Dedifferentiated amniotic fluid mesenchymal stem cell (primary cell): ENCODE measurements around the gene ZNF280C.
A peak's percentile ranks its signal among the peaks of the same experiment; 100 is the strongest.
"Not testable (repeated sequence)": the region's sequence is repeated elsewhere in the genome, so short reads cannot be mapped to it uniquely, and the experiment has no call there.

Experiments used
- DNase-seq: peaks from one replicate; pipeline ENCODE4 v3.0.0-alpha.2; 2016; ENCODE audit errors: extremely low spot score

Gene ZNF280C

DNA sequence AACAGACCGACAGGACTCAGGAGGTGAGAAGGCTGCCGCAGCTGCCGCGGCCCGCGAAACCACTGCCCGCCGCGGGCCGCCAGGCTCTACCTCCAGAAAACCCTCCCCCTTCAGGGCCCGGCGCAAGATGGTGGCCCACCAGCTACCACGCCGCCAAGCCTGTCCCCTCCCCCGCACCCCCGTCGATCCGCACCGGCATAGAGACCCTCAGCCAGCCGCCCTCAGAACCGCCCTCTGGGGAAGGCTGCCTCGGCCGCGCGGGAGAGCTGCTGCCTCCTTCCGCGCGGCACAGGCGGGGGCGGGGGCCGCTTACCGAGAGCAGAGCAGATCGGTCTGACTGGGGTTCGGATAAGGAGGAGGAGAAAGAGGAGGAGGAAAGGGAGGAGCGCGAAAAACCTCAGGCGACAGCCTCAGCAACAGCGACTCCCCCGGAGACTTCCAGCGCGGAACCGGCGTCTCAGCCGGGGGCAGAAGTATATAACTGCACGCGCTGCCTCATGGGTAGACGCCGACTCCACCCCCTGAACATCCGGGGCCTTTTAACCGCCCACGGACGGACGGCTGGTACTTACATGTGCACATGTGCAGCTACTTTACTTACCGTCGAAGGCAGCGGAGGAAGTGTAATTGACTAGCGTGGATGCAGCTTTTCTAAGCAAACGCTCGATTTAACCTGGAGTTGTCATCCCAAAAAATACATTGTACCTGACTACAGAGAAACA, at the start of gene ZNF280C:
Gene ZNF280C (minus strand): TSS at position 451 of the 722 bp plus-strand sequence. CDS start 8,450 bp downstream, outside the sequence.
- DNase-seq, result peak; percentile 80

DNA sequence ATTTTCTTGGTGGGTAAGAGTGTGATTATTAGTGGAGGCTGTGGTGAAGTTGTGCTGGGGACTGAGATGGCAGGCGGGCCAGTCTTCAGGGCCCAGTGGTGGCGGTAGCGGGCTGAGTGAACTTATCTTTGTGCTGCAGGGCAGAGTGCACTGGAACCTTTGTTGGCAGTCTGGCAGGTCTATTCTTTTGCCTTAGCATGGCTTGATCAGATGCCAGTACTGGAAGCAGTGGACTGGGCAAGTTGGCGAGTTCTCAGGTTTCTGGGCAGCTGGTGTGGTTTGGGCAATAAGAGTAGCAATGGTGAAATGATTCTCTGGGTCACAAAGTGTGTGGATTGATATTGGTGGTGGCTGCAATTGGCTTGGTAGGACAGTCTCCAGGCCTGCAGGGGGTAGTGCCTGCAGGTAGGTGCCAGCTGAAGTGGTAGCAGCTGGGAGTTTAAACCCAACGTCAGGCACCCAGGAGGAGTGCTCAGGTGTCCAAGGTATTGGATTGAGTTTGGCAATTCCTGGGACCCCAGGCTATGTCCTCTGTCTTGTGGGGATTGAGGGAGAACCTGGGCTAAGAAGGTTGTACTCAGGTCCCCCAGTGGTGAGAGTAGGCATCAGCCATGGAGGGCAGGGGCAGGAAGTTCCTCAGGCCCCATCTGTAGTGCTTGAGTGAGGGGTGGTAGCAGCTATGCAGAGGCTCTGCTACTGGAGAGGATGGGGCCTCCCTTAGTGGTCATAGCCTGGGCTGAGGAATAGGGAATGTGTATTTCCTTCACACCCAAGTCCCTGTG, 36.1 kb upstream of the ZNF280C start:
- DNase-seq, result no peak

- DNase-seq, result no peak
Observed at GRCh38 chrX:130301977-130302376, 33.3 kb upstream of the ZNF280C start.

DNA sequence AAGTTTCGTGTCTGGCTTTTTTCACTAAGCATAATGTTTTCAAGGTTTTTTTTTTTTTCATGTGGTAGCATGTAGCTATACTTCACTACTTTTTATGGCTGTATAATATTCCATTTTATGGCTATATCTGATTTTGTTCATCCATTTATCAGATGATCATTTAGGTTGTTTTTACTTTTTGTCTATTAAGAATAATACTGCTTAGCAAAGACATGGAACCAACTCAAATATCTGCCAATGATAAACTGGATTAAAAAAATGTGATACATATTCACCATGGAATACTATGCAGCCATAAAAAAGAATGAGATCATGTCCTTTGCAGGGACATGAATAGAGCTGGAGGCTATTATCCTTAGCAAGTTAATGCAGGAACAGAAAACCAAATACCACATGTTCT, 32.7 kb upstream of the ZNF280C start:
- no peak for DNase-seq

GRCh38 chrX:130300010-130300282, 31.2 kb upstream of the ZNF280C start:
- DNase-seq, result no peak

DNA sequence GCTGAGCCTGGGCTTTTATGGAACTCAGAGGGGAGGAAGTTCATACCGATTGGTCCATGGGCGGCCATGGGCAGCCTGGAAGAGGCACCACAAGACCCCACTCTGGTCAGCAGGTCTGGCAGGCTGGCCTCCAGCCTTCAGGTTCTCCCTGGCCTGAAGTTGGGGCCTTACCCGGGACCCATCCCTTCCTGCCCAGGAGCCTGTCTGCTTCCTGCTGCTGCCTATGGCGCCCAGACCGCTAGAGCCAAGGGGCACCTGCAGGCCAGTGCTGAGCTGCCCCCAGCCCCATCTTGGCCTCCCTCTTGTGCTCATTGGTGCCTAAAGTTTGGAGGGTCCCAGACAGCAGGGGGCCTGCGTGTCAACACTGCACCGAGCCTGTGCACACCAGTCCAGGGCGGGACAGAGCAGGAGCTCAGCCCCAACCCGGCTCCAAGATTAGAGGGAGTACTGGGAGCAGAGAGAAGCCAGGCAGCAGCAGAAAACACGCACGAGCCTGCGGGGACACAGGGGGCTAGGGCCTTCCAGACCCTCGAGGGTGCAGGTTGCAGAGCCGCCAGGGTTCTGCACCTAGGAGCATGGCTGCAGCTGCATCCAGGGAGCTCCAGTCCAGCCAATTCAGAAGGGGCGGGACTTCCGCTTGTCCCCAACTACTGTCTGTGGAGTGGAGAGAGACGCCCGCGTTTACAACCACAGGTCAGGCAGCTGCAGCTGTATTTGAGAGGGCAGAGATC, 30.7 kb upstream of the ZNF280C start:
- no peak for DNase-seq

- DNase-seq, result no peak
Observed at GRCh38 chrX:130296743-130297142, 28.0 kb upstream of the ZNF280C start.

DNA sequence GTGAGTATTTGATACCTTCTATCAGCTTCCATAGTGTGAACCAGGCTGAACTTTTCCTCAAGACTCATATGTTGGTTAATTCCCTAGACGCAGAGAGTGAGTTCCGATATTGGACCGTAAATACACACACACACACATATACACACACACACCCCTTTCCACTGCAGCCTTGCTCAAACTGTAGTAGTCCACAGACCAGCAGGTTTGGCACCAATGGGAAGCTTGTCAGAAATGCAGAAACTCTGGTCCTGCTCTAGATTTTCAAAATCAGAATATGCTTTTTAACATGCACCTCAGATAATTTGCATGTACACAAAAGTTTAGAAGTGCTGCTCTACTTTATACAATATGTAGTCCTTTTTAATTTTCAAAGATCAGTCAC, 27.6 kb upstream of the ZNF280C start:
- DNase-seq, result no peak

DNA sequence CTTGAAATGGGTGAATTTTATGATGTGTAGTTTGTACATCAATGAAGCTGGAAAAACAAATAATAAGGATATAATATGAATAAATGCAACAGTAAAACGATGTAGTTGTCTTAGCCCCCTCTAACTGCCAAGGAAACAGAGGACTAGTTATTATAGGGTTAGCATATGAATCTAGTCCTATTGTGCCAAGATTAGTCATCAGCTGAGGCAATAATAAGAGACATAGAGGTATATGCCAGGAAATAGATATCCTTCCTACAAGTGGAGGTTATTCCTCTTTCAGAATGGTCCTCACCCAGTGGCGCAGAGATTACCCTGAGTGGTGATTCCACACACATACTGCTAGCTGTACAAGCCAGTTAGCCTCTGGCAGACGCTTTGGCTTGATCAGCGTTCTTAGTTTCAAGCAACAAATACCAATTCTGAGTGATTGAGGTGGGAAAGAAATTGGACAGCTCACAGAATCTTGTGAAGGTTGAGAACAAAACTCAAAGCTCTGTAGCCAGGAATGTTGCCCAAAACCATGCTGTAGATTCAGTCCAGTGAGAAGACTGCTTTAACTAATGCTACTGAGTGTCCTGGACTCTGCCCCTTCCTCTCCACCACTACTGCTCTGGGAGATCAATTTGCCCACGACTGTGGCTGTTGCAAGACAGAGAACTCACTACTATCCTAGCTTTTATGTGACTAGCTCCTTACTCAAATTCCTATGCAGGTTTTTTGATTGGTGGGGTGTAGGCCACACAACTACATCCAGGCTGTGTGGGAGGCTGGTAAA, 27.0 kb upstream of the ZNF280C start:
- DNase-seq, result no peak

DNA sequence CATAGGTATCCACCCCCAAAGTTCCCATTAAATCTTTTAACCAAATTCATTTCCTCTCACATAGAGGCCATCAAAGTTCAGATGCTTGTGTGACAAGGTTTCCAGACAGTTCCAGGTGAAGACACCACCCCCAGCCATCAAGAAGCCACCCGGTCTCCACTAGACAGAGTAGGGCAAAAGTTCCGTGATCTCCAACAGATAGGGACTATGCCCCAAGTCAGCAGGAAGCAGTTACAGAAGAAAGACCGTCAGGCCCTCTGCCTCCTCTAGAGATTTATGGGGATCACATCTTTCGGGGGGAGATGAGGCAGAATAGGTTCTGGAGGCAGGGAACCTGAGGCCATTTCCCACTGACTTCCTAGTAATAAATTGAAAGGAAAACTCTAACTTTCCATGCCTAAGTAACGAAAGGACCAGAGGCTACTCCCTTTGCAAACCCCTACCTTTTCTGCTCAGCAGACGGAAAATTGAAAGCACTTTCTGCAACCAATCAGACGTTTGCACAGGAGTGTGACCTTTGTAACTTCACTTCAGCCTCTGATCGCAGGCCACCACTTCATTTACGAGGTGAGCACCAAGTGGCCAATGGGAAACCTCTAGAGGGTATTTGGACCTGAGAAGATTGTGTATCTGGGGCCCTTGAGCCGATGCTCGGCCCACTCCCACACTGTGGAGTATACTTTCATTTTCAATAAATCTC, 18.5 kb upstream of the ZNF280C start:
- DNase-seq, result no peak

DNA sequence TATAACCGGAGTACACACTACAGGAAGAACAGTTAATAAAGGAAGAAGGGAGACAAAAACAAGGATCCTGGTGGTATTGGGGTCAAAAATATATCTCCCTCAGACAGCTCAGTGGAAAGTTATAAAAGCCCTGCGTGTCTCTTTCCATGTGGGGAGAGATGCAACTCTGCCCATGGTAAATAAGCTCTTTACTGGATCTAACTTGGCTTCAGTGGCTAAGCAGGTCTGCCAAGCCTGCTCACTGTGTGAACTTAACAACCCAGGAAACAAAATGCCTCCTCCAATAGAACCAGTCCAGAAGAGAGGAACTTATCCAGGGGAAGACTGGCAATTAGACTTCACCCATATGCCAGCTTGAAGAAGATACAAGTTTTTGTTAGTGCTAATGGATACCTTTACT, 17.0 kb upstream of the ZNF280C start:
- no peak for DNase-seq

DNA sequence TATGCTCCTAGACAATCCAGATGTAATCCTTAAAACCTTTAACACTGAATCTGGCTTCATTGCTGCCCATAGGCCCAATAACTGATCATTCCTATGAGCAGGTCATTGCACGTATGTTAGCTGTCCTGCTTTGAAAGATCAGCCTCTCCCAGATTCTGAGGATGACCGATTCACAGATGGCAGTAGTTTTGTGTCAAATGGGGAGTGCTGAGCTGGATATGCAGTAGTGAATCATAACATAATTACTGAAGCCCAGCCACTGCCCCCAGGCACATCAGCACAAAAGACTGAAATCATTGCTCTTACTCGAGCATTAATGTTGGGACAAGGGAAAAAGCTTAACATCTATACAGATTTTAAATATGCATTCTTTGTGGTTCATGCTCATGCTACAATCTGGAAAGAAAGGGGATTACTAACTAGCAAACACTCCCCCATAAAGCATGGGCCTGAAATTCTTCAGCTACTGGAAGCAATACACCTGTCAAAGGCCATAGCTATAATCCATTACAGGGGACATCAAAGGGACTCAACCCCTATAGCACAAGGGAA, 16.4 kb upstream of the ZNF280C start:
- no peak for DNase-seq

DNA sequence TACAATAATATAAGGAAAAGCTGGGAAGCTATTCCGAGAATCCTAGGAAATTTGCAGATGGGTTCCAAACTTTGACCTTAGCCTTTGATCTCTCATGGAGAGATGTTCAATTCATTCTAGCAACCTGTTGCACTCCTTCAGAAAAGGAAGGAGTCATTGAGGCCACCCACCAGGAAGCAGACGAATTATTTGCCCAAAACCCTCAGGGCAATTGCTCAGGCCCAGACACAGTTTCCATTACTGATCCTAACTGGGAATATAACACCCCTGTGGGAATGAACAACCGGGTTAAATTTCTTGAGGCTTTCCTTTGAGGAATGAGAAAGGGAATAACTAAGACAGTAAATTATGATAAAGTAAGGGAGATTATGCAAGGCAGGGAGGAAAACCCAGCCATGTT, 13.5 kb upstream of the ZNF280C start:
- no peak for DNase-seq

DNA sequence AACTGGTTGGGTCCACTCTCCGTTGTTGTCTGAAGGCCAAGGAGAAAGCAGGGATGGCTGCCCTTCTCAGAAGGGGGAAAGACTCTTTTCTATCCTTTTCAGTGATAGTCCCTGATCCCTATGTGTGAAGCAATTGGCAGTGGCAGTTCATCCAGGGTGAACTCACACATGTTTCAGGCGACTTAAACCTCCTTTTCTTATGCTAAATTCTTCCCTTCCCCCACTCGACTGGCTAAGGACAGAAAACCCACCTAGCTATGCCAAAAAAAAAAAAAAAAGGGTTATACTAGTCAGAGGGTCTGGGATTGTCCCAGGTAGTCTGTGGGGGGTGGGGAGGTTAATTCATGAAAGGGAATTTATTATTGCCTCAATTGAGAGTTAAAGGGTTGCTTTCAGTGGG, 12.2 kb upstream of the ZNF280C start:
- DNase-seq, result no peak

DNA sequence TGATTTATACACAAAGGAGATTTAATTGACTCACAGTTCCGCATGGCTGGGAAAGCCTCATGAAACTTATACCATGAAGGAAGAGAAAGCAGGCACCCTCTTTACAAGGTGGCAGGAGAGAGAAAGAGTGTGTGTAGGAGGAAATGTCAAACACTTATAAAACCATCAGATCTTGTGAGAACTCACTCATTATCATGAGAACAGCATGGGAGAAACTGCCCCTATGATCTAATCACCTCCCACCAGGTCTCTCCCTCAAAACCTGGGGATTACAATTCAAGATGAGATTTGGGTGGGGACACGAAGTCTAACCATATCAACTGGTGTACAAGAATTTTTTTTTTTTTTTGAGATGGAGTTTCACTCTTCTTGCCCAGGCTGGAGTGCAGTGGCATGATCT, 3.6 kb upstream of the ZNF280C start:
- not testable (repeated sequence) for DNase-seq

- not testable (repeated sequence) for DNase-seq
Observed at GRCh38 chrX:130269391-130269790, 692 bp upstream of the ZNF280C start.

DNA sequence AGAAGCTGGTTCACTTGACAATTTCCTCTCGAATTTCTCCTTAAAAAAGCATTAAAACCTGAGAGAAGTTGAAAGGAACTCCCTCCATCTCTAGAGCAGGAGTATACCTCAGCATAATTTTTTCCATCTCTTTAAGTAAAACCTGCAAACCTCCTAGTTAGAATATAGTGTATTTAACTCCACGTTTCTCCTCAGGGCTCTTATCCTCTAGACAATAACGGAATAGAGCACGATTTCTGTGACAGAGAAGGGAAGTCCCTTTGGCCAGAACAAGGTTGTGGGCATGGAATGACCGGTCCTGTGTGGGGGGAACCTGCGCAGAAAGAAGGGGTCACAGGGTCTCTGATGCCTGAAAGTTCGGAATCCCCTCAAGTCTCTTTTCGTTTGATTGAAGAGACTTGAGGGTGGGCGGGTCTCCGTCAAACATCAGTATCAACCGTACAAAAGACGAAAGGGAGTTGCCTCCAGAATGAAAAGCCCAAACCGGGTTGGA, 697 bp downstream of the ZNF280C start:
- DNase-seq, result no peak

DNA sequence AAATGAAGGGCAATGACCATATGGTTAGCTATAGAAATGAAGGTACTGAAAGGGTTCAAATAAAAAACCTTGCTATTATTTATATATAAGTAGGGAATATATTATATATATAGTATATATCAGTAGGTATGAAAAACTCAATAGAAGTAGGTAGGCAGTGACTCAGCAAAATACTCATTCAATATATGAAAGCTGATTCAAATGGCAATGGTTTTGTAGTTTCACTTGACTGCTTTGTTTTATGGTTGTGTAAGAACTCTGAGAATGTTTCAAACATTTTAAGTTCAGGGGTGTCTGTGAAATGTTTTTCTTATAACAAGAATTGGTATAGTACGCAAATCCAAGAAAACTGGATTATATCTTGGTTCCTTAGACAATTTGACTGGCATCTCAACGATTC, 4.1 kb downstream of the ZNF280C start:
- DNase-seq, result no peak

- DNase-seq, result no peak
Observed at GRCh38 chrX:130263016-130263415, 5.7 kb downstream of the ZNF280C start.

DNA sequence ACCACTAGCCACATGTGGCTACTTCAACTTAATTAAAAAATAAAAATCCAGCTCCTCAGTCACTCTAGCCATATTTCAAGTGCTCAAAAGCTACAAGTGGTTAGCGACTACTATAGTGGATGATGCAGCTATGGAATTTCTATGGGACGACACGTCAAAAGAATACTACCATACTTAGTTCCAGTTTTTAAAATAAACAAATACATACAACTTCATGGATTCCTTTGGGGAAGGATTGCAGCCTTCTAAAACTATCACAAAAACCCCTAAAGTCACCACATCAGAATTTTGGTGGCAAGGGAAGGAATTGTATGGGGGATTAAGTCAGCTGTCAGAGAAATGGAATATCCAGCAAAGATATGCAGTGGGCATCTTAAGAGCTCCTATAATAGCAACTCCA, 6.5 kb downstream of the ZNF280C start:
- DNase-seq, result no peak

- DNase-seq, result no peak
Observed at GRCh38 chrX:130261296-130261893, 7.3 kb downstream of the ZNF280C start.
